ENCODE results near the gene OAS3. TPM values are rescaled to one million over a fixed set of nuclear protein-coding genes. Genes with fewer than 3 reads are reported as not detected.

The OAS3 gene
- total and polyA plus RNA-seq, 4 donors = 3.8 to 9.5 (median 5.4) TPM

- no peaks in the 10 kb centered on the region for H3K27me3 ChIP-seq (ENCODE audit: control insufficient read depth in 4 of 4, insufficient read depth in 4 of 4, low read length in 3 of 4)
- H3K9me3 ChIP-seq (ENCODE audit: control insufficient read depth in 4 of 4, low read length in 3 of 4) = no peaks in the 10 kb centered on the region
- peak in 1 of 2 donors; percentile 13 for TF ChIP-seq HNF4A (conservative IDR thresholded peaks at IDR 0.05)
- peak; percentile 96 to 97 for TF ChIP-seq RAD21 (IDR thresholded peaks at IDR 0.05)
- TF ChIP-seq GABPA (IDR thresholded peaks at IDR 0.05 in 1 of 2, conservative IDR thresholded peaks at IDR 0.05 in 1 of 2) = no peak
- no peak for TF ChIP-seq JUND (IDR thresholded peaks at IDR 0.05)
- no peak for TF ChIP-seq NR2F2 (IDR thresholded peaks at IDR 0.05)
- no peak for TF ChIP-seq EGR1 (IDR thresholded peaks at IDR 0.05; ENCODE audit: low read depth in 2 of 2)
- TF ChIP-seq MAX (IDR thresholded peaks at IDR 0.05) = no peak
- no peak for TF ChIP-seq ATF3 (IDR thresholded peaks at IDR 0.05)
- no peak for TF ChIP-seq FOXA2 (IDR thresholded peaks at IDR 0.05)
- TF ChIP-seq HNF4G (IDR thresholded peaks at IDR 0.05) = no peak
- no peak for TF ChIP-seq FOXA1 (IDR thresholded peaks at IDR 0.05)
- no peak for TF ChIP-seq ZBTB33 (IDR thresholded peaks at IDR 0.05)
- TF ChIP-seq TAF1 (conservative IDR thresholded peaks at IDR 0.05) = no peak
- TF ChIP-seq RXRA (IDR thresholded peaks at IDR 0.05) = peak in 1 of 2 donors; percentile 52
- TF ChIP-seq REST (IDR thresholded peaks at IDR 0.05) = no peak
- peak; percentile 100 for TF ChIP-seq CTCF (IDR thresholded peaks at IDR 0.05; ENCODE audit: low read depth, low read length, missing input control)
- TF ChIP-seq YY1 (IDR thresholded peaks at IDR 0.05) = no peak
- no peak for TF ChIP-seq SP1 (IDR thresholded peaks at IDR 0.05)
- H3K36me3 ChIP-seq (ENCODE audit: control insufficient read depth in 4 of 4, insufficient read depth in 3 of 4, low read depth in 1 of 4, low read length in 3 of 4) = peaks cover 0 to 10% (median 3%) of the 10 kb centered on the region in 4 donors
- DNase-seq (ENCODE audit: low spot score) = peak; percentile 46
- H3K4me1 ChIP-seq (ENCODE audit: control insufficient read depth in 4 of 4, insufficient read depth in 4 of 4, low read length in 3 of 4) = peaks cover 0 to 25% (median 15%) of the 10 kb centered on the region in 4 donors
- no peak overlapping the region for H3K4me3 ChIP-seq (ENCODE audit: low read depth in 1 of 3, low read length in 3 of 3)
- H3K27ac ChIP-seq (ENCODE audit: low read depth in 1 of 2, low read length in 2 of 2) = no peak overlapping the region
- no peak overlapping the region for H3K9ac ChIP-seq (ENCODE audit: low read depth in 1 of 2, low read length in 2 of 2)
- 8% methylated on average over 2 of the region's 2 CpGs for WGBS
Measured at GRCh38 chr12:112992541-112993398, 54.5 kb downstream of the OAS3 start.
